Neural cell (in vitro differentiated cells): ENCODE measurements around the gene H1-8. TPM values are rescaled to one million over a fixed set of nuclear protein-coding genes. Genes with fewer than 3 reads are reported as not detected.

Experiments
- H2AFZ ChIP-seq: fragments of 200-600, 300-800 bp; sonication (generic), shearing (Covaris generic); 2 replicates; pipeline ENCODE4 v1.6.0; 2014; ENCODE audit warnings: low read depth, mild to moderate bottlenecking, antibody characterized with exemption, low read length, moderate library complexity
- H3F3A ChIP-seq: fragments of 200-600 bp; shearing (Covaris generic); 2 replicates; pipeline ENCODE4 v1.6.1; 2016; ENCODE audit warnings: mild to moderate bottlenecking, moderate library complexity, mixed read lengths, antibody characterized with exemption, low read length; ENCODE audit not compliant: insufficient read depth, poor library complexity, severe bottlenecking
- H3K27ac ChIP-seq: fragments of 200-600, 300-800 bp; sonication (generic), shearing (Covaris generic); 2 replicates; pipeline ENCODE4 v1.5.1; 2014; ENCODE audit warnings: mild to moderate bottlenecking, low read length, moderate library complexity
- H3K27me3 ChIP-seq: fragments of 300-800, 200-600 bp; sonication (generic), shearing (Covaris generic); 2 replicates; pipeline ENCODE4 v1.6.0; 2014; ENCODE audit warnings: mild to moderate bottlenecking, low read depth, low read length, moderate library complexity; ENCODE audit not compliant: insufficient read depth
- H3K36me3 ChIP-seq: fragments of 300-800, 200-600 bp; sonication (generic), shearing (Covaris generic); 2 replicates; pipeline ENCODE4 v1.5.1; 2014; ENCODE audit warnings: mild to moderate bottlenecking, antibody characterized with exemption, low read length, moderate library complexity; ENCODE audit not compliant: insufficient read depth
- H3K4me2 ChIP-seq: fragments of 300-800, 200-600 bp; sonication (generic), shearing (Covaris generic); 2 replicates; pipeline ENCODE4 v1.6.0; 2014; ENCODE audit warnings: mild to moderate bottlenecking, low read length
- H3K4me3 ChIP-seq: fragments of 300-800, 200-600 bp; sonication (generic), shearing (Covaris generic); 2 replicates; pipeline ENCODE4 v1.5.1; 2014; ENCODE audit warnings: mild to moderate bottlenecking, low read length, moderate library complexity
- H3K79me2 ChIP-seq: fragments of 200-600 bp; shearing (Covaris generic); replicated peaks from 2 replicates; pipeline ENCODE4 v1.6.0; 2014; ENCODE audit warnings: mild to moderate bottlenecking, low read length, moderate library complexity; ENCODE audit not compliant: insufficient read depth
- H3K9ac ChIP-seq: fragments of 300-800, 200-600 bp; sonication (generic), shearing (Covaris generic); 2 replicates; pipeline ENCODE4 v1.6.1; 2016; ENCODE audit warnings: mild to moderate bottlenecking, low read length, mixed read lengths
- H3K9me2 ChIP-seq: fragments of 200-600 bp; shearing (Covaris generic); 2 replicates; pipeline ENCODE4 v1.6.1; 2016; ENCODE audit warnings: mild to moderate bottlenecking, low read length, mixed read lengths; ENCODE audit not compliant: insufficient read depth
- H3K9me3 ChIP-seq: fragments of 200-600, 300-800 bp; sonication (generic), shearing (Covaris generic); 2 replicates; pipeline ENCODE4 v1.6.1; 2016; ENCODE audit warnings: mild to moderate bottlenecking, mixed run types, low read length, moderate library complexity, mixed read lengths
- H4K20me1 ChIP-seq: fragments of 200-600 bp; shearing (Covaris generic); 2 replicates; pipeline ENCODE4 v1.6.1; 2016; ENCODE audit warnings: mild to moderate bottlenecking, mixed run types; ENCODE audit not compliant: insufficient read depth
- EP300 ChIP-seq: fragments of 450-650 bp; conservative IDR thresholded peaks from 2 replicates; pipeline ENCODE4 v1.6.1; 2014; ENCODE audit warnings: antibody characterized with exemption, mild to moderate bottlenecking, moderate library complexity; ENCODE audit not compliant: poor library complexity, severe bottlenecking
- EZH2 ChIP-seq: fragments of 200-600, 300-800 bp; shearing (Covaris generic), sonication (generic); IDR thresholded peaks from 2 replicates; pipeline ENCODE4 v1.6.1; 2014; ENCODE audit warnings: antibody characterized with exemption, low read length, borderline replicate concordance, mild to moderate bottlenecking; ENCODE audit not compliant: insufficient read depth, poor library complexity, severe bottlenecking
- MXI1 ChIP-seq: fragments of 450-650 bp; conservative IDR thresholded peaks from 2 replicates; pipeline ENCODE4 v1.6.1; 2014; ENCODE audit warnings: antibody characterized with exemption, mild to moderate bottlenecking; ENCODE audit not compliant: poor library complexity, severe bottlenecking
- POLR2AphosphoS5 ChIP-seq: IDR thresholded peaks from 2 replicates; pipeline ENCODE4 v1.6.1; 2012
- RAD21 ChIP-seq: fragments of 450-650 bp; conservative IDR thresholded peaks from 2 replicates; pipeline ENCODE4 v1.6.1; 2014; ENCODE audit warnings: antibody characterized with exemption, mild to moderate bottlenecking, moderate library complexity
- SMC3 ChIP-seq: fragments of 450-650 bp; conservative IDR thresholded peaks from 2 replicates; pipeline ENCODE4 v1.6.1; 2014; ENCODE audit warnings: antibody characterized with exemption, mild to moderate bottlenecking, moderate library complexity; ENCODE audit not compliant: poor library complexity
- TAF1 ChIP-seq: IDR thresholded peaks from 2 replicates; pipeline ENCODE4 v1.6.1; 2012; ENCODE audit warnings: low read depth
- polyA plus RNA-seq: library from polyadenylated mRNA; depleted of rRNA; stranded (reverse); fragments of >200 nt; gene quantifications from 2 replicates; pipeline ENCODE4 v1.2.3, GENCODE V29; 2014
- TF ChIP-seq, protein P1 (sequence below): IDR thresholded peaks from 2 replicates; pipeline ENCODE4 v1.6.1; 2012; ENCODE audit warnings: borderline replicate concordance
- TF ChIP-seq, protein P2 (sequence below): fragments of 450-650 bp; IDR thresholded peaks from 2 replicates; pipeline ENCODE4 v1.5.1; 2014; ENCODE audit warnings: antibody characterized with exemption, mild to moderate bottlenecking, moderate library complexity; ENCODE audit not compliant: poor library complexity, severe bottlenecking

The H1-8 gene
- polyA plus RNA-seq, 1 donor from 2014 or later: not detected

- H3K27ac ChIP-seq: no peak overlapping the region
- H3F3A ChIP-seq: no peaks in the 10 kb centered on the region
- no peaks in the 10 kb centered on the region for H4K20me1 ChIP-seq
- H3K79me2 ChIP-seq: no peaks in the 10 kb centered on the region
- H3K27me3 ChIP-seq: no peaks in the 10 kb centered on the region
- H3K4me3 ChIP-seq: no peak overlapping the region
- no peak overlapping the region for H3K9ac ChIP-seq
- TF ChIP-seq EP300 (no peak), SMC3 (no peak), POLR2AphosphoS5 (no peak)
- H3K9me2 ChIP-seq: no peaks in the 10 kb centered on the region
- no peaks in the 10 kb centered on the region for H3K36me3 ChIP-seq
- H3K9me3 ChIP-seq: no peaks in the 10 kb centered on the region
- H2AFZ ChIP-seq: no peak overlapping the region
- no peak overlapping the region for H3K4me2 ChIP-seq
Measured at GRCh38 chr3:129562803-129563202, 19.8 kb downstream of the H1-8 start.

DNA sequence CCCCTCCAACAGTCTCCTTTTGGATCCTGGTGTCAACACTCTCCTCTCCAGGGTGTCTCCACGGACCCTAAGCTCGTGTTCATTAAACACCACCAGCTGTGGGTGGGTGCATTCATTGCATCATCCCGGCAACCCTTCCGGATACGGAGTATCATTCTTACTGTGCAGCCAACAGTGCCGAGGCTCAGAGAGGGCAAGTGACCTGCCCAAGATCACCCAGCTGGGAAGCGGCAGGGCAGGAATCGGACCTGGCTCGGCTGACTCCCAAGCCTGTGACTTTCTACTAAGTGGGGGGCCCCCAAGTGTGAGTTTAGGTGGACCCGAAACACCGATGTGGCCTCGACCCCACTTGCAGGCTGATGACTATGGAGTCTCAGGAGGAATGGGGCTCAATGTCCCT, 20.4 kb downstream of the H1-8 start:
- Histone ChIP-seq H3K36me3 (no peaks in the 10 kb centered on the region), H3K4me3 (no peak overlapping the region), H3K27me3 (no peaks in the 10 kb centered on the region), H3K27ac (no peak overlapping the region), H3F3A (no peaks in the 10 kb centered on the region), H3K79me2 (no peaks in the 10 kb centered on the region), H3K4me2 (no peak overlapping the region), H4K20me1 (no peaks in the 10 kb centered on the region), H3K9me2 (no peaks in the 10 kb centered on the region), H2AFZ (no peak overlapping the region), H3K9ac (no peak overlapping the region), H3K9me3 (no peaks in the 10 kb centered on the region)
- no peak for TF ChIP-seq TAF1
- TF ChIP-seq RAD21: no peak
- TF ChIP-seq, protein P1, sequence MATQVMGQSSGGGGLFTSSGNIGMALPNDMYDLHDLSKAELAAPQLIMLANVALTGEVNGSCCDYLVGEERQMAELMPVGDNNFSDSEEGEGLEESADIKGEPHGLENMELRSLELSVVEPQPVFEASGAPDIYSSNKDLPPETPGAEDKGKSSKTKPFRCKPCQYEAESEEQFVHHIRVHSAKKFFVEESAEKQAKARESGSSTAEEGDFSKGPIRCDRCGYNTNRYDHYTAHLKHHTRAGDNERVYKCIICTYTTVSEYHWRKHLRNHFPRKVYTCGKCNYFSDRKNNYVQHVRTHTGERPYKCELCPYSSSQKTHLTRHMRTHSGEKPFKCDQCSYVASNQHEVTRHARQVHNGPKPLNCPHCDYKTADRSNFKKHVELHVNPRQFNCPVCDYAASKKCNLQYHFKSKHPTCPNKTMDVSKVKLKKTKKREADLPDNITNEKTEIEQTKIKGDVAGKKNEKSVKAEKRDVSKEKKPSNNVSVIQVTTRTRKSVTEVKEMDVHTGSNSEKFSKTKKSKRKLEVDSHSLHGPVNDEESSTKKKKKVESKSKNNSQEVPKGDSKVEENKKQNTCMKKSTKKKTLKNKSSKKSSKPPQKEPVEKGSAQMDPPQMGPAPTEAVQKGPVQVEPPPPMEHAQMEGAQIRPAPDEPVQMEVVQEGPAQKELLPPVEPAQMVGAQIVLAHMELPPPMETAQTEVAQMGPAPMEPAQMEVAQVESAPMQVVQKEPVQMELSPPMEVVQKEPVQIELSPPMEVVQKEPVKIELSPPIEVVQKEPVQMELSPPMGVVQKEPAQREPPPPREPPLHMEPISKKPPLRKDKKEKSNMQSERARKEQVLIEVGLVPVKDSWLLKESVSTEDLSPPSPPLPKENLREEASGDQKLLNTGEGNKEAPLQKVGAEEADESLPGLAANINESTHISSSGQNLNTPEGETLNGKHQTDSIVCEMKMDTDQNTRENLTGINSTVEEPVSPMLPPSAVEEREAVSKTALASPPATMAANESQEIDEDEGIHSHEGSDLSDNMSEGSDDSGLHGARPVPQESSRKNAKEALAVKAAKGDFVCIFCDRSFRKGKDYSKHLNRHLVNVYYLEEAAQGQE: no peak
- TF ChIP-seq SMC3: no peak
- TF ChIP-seq EP300: no peak
- TF ChIP-seq EZH2: no peak
- no peak for TF ChIP-seq MXI1
- TF ChIP-seq POLR2AphosphoS5: no peak
- TF ChIP-seq, protein P2, sequence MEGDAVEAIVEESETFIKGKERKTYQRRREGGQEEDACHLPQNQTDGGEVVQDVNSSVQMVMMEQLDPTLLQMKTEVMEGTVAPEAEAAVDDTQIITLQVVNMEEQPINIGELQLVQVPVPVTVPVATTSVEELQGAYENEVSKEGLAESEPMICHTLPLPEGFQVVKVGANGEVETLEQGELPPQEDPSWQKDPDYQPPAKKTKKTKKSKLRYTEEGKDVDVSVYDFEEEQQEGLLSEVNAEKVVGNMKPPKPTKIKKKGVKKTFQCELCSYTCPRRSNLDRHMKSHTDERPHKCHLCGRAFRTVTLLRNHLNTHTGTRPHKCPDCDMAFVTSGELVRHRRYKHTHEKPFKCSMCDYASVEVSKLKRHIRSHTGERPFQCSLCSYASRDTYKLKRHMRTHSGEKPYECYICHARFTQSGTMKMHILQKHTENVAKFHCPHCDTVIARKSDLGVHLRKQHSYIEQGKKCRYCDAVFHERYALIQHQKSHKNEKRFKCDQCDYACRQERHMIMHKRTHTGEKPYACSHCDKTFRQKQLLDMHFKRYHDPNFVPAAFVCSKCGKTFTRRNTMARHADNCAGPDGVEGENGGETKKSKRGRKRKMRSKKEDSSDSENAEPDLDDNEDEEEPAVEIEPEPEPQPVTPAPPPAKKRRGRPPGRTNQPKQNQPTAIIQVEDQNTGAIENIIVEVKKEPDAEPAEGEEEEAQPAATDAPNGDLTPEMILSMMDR: no peak
